Activated T-helper 17 cell treated with anti-CD3 and anti-CD28 coated beads, Interleukin-2, amount 50 U/mL, for 72 hours (primary cell): ENCODE results near the gene TRMT13. TPM values are rescaled to one million over a fixed set of nuclear protein-coding genes. Genes with fewer than 3 reads are reported as not detected.
"Not testable (repeated sequence)": the region's sequence is repeated elsewhere in the genome, so short reads cannot be mapped to it uniquely, and the experiment has no call there.

Experiments used
- ATAC-seq: fragments of 150-1000 bp; cut with Tn5 transposase; replicated peaks from 2 replicates; pipeline ENCODE4 v1.10.0; 2021; ENCODE audit warnings: mild to moderate bottlenecking, moderate library complexity
- H3K27ac Mint-ChIP-seq: one replicate; pipeline ENCODE4 v1.8.0; 2022; ENCODE audit warnings: mixed read lengths
- H3K27me3 Mint-ChIP-seq: one replicate; pipeline ENCODE4 v1.8.0; 2022; ENCODE audit warnings: mixed read lengths
- H3K36me3 Mint-ChIP-seq: one replicate; pipeline ENCODE4 v1.8.0; 2022; ENCODE audit warnings: low read depth, mild to moderate bottlenecking, mixed read lengths
- H3K4me1 Mint-ChIP-seq: one replicate; pipeline ENCODE4 v1.8.0; 2022; ENCODE audit warnings: mixed read lengths
- H3K4me3 Mint-ChIP-seq: one replicate; pipeline ENCODE4 v1.8.0; 2022; ENCODE audit warnings: mild to moderate bottlenecking, mixed read lengths
- H3K9me3 Mint-ChIP-seq: one replicate; pipeline ENCODE4 v1.8.0; 2022; ENCODE audit warnings: mixed read lengths
- total RNA-seq, 2 donors: library from RNA; stranded (reverse); gene quantifications; one replicate each; pipeline ENCODE4 v1.2.3, GENCODE V29; 2022

Gene TRMT13
- total RNA-seq, 2 donors from 2014 or later, result 18.4 to 23.5 TPM

- Mint-ChIP-seq H3K4me3 (no peak overlapping the region), H3K27me3 (no peaks in the 10 kb centered on the region), H3K27ac (no peak overlapping the region), H3K4me1 (no peaks in the 10 kb centered on the region), H3K36me3 (peaks cover 16% of the 10 kb centered on the region), H3K9me3 (no peaks in the 10 kb centered on the region)
- no peak for ATAC-seq
Measured at GRCh38 chr1:100187912-100188311, 54.9 kb downstream of the TRMT13 start.

GRCh38 chr1:100188617-100189016, 55.7 kb downstream of the TRMT13 start:
- peaks cover 18% of the 10 kb centered on the region for H3K36me3 Mint-ChIP-seq

GRCh38 chr1:100198596-100198995, 65.6 kb downstream of the TRMT13 start:
- Mint-ChIP-seq H3K4me1 (peaks cover 5% of the 10 kb centered on the region), H3K9me3 (no peaks in the 10 kb centered on the region), H3K27ac (no peak overlapping the region), H3K36me3 (peaks cover 92% of the 10 kb centered on the region), H3K4me3 (no peak overlapping the region), H3K27me3 (no peaks in the 10 kb centered on the region)
- ATAC-seq, result no peak

More at GRCh38 chr1:100188617-100189016, 55.7 kb downstream of the TRMT13 start:
- Mint-ChIP-seq H3K4me1 (no peaks in the 10 kb centered on the region), H3K9me3 (no peaks in the 10 kb centered on the region), H3K27me3 (no peaks in the 10 kb centered on the region), H3K4me3 (no peak overlapping the region), H3K27ac (no peak overlapping the region)
- no peak for ATAC-seq

- not testable (repeated sequence) for H3K9me3 Mint-ChIP-seq, H3K27me3 Mint-ChIP-seq, H3K4me3 Mint-ChIP-seq, H3K27ac Mint-ChIP-seq, H3K4me1 Mint-ChIP-seq, ATAC-seq
- peaks cover 97% of the 10 kb centered on the region for H3K36me3 Mint-ChIP-seq
Measured at GRCh38 chr1:100200060-100200459, 67.1 kb downstream of the TRMT13 start.

Other genes starting within 250 kb of the TRMT13 start
- gene SLC35A3, start 163.2 kb upstream of the TRMT13 start, total RNA-seq, result 10 to 100 TPM; 10.1 to 16.5 TPM
- 10 to 100 TPM; 14.1 to 14.3 TPM for gene SASS6, start 233 bp upstream of the TRMT13 start, total RNA-seq
- gene LRRC39, start 45.1 kb downstream of the TRMT13 start, total RNA-seq, result 1 to 10 TPM in 1 of 2 donors, under 1 TPM in 1; 0.82 to 1.0 TPM
- gene DBT, start 116.7 kb downstream of the TRMT13 start, total RNA-seq, result 10 to 100 TPM; 12.3 to 12.6 TPM
- 10 to 100 TPM; 48.3 to 57.7 TPM for gene RTCA, start 133.1 kb downstream of the TRMT13 start, total RNA-seq
- gene CDC14A, start 219.3 kb downstream of the TRMT13 start, total RNA-seq, result 10 to 100 TPM; 21.0 to 31.0 TPM